HUDEP-2 (cell line): ENCODE results near the gene CHCHD6.

Experiments
- DNase-seq, 76 experiments: peaks; one replicate each; lab custom pipeline; 2025; ENCODE audit not compliant: unreplicated experiment in 76 of 76; lab: John Stamatoyannopoulos, UW

CHCHD6 gene

DNA sequence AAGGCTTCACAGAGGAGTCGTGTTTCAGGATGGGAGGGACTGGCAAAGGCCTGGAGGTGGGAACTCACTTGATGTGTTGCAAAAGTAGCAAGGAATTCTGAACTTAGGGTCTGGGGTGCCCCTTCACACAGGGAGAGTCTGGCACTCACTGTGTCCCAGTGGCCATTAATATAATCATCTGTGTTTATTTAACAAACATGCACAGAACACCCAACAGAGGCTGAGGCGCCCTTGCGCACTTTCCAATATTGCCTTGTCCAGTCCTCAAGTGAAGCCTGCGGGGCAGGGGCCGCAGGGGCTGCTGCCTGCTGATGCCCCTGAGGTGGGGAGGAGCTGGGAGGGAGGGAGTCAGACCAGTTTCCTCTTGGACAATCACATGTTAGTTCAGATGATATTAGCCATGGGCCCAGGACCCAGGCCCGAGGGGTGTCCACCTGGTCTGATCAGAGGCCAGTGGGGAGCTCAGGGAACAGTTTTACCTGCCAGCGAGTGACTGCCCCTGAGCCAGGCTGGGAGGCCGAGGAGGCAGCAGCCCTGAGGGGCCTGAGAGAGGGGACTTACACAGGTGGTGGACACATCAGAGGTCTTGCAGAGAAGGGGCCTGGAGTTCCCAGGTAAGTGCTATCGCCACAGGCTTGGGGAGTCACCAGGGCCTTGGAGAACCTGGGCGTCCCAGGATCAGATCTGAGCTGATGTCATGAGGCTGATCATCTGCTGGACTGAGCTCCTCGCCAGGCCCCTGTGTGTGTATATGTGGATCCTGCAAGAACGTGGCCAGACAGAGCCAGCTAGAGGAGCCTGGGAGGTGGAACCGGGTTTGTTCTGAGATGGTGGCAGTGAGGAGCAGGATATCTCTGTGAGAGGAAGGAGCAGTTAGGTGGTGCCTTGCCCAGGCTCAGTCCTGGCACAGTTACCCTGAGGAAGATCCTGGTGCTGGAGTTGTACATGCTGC, 35.3 kb upstream of the CHCHD6 start:
- no peak for DNase-seq

DNA sequence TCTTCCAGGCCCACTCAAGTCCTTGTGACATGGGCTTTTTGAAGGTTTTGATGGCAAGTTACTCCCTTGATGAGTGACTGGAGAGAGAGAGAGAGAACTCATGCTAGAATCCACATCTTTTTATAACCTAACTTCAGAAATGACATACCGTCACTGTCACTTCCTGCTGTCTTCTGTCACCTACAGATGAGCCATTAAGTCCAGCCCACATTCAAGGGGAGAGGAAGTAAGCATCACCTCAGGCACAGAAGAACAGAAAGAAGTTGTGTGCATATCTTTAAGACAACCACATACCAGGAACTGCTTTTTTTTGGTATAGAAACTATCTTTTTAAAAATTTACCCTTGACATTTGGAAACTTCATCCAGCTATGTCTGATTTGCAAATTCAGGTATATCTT, 32.5 kb upstream of the CHCHD6 start:
- DNase-seq: no peak

DNA sequence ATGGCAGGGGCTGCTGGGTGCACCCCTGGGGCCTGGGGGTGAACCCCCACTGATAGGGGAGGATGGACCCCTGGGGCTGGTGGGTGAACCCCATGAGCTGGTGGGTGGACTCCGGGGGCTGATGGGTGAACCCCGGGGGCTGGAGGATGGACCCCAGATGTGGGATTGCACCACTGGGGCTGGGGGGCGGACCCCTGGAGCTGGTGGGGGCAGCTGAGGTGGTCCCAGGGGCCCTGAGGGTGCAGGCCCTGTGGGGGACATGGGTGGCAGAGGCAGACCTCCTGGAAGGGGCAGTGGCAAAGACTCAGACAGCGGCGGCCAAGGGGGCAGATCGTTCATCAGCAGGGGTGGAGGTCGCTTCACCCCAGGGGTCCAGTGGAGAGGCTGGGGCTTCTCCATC, 31.7 kb upstream of the CHCHD6 start:
- DNase-seq: no peak

DNA sequence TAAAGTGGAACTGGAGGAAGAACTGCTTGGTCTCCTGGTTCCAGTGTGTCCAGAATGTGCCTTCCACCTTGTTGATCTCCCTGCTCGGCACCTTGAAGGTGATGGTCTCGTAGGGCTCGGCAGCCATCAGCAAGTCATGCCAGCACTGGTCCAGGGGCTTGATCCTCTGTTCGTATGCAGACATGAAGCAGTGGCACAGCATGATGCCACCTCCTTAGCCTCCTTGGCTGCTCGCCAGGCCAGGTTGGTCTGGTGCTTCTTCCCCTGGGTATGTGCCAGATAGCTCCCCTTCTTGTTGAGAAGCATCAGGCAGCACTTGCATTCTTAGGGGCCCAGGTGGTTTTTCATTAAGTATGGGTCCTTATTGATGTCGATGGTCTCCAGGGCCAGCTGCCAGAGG, 31.3 kb upstream of the CHCHD6 start:
- DNase-seq: no peak

DNA sequence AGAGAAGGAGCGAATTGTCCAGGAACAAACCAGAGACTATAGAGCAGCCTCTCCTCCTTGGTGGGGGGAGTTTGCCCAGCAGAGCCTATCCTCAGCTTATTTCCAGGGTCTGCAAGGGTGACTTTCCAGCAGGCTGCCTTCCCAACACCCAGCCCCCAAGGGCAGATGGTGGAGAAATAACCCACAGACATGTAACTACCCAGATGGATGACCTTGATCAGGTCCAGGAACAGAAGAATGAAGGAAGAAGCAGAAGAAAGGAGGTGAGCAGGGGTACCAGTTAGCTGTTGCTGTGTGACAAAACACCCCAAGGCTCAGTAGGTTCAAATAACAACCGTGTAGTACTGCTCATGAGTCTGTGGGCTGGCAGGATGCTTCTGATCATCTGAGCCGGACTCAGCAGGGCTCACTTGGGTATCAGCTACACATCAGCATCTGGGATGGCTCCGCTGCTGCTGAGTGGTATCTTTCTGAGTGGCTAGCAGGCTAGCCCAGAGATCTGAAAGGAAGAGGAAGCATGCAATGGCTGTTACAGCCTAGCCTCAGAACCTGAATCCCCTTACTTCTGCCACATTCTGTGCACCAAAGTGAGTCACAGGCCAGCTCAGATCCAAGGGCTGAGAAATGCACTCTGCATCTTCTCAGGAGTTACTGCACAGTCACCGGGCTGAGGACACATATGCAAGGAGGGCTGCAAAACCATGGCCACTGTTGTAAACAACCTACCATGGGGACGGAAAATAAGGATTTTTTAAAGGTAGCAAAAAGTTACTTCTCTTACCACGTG, 26.9 kb upstream of the CHCHD6 start:
- DNase-seq: no peak

DNA sequence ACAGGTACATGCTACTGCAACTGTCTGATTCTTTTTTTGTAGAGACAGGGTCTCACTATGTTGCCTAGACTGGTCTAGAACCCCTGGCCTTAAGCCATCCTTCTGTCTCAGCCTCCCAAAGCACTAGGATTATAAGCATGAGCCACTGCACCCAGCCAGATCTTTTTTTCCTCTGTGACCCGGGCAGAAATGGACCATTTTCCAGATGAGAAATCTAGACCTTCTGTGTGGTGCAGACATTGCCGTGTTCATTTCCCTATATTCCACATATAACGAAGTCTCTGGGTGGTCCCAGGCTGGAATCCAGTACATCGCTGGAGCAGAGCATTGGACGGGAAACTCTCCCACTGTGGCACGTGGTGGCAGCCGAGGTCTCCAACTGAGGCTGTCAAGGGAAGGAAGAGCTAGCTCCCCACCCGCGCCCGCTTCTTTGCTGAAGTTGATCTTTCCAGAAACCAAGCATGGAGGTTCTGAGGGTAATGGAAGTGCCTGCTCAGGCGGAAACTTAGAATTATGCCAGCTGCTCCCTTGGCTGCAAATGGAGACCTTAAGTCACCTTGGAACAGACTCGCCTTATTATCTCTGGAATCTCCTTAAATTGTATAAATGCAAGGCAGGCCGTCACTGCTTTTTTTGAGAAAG, 26.1 kb upstream of the CHCHD6 start:
- DNase-seq: no peak

DNA sequence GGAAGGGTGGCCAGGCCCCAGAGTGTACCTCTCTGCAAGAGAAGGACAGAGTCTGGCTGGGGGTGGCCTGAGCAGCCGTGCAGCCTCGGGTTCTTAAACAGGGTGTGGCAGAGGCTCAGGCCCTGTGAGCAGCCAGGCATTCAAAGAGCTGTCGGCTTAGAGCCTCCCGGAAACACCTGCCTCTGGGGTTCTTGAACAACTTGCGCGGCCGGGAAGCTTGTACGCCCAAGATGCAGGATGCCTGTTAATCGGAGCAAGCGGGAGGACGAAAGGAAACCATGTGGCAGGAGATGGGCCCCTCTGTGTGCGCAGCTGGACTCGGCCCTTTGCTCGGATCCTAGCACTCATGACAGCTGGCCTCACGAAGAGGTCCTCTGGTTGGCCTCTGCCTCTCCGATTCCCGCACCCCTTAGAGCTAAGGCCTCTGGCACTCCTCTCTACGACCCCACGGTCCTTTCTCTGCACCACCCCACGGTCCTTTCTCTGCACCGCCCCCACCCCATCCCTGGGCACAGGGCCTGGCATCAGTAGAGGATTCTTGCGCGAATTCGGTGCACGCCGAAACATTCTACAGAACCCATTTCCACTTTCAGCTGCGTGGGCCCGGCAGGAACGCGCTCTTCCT, 25.2 kb upstream of the CHCHD6 start:
- no peak for DNase-seq

DNA sequence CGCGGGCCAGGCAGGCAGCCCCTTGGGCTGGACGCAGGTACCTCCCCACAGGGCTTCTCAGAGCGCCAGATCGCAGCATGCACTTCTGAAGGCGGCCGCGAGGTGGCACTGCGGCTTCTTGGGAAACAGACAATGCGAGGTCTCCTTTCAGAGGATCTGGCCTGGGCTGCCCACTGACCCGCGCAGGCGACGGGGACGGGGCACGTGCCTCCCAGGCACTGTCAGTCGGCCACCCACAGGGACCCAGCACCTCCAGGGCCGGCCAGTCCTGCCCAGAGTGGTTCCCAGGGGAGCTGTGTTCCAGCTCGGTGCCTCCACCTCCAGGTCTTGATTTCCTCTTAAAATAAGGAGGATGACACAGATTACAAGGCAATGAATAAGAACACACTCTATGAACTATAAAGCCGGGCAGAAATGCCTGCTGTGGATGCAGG, 24.7 kb upstream of the CHCHD6 start:
- peak in 63 of 76 experiments; percentile 3 to 75 (median 44) for DNase-seq

DNA sequence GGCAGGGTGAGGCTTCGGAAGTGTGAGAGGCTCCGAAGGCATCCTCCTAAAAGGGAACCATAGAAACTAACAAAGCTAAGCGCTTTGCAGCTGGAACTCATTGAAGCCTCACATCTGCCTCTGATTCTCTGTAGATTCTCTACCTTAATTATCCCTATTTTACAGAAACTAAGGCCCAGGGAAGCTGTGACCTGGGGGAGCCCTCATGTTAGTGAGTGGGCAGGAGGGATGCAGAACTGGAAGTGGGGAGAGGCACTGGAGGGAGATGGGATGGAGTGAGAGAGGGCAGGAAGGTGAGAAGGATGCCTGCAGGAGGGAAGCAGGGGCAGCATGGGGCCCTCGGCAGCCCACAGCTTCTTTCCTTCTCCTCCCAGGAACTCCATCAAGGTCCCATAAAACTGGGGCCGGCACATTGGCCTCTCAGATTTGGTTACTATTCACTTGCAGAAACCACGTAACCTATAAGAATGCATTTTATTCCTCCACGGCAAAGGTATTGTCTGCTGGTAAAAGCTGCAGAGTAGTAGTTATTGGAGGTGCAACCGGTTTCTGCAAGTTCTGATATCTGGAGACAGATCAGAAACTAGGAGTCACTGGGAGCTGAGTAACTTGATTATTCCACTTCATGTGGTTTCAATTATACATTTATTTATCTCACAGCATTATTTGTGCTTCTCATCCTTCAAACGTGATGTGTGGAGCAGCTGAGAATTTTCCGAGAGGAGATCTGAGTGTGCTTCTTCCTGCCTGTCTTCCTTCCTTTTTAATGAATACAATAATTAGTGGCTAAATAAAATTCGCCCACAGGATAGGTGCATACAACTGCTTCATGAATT, 24.0 kb upstream of the CHCHD6 start:
- no peak for DNase-seq

DNA sequence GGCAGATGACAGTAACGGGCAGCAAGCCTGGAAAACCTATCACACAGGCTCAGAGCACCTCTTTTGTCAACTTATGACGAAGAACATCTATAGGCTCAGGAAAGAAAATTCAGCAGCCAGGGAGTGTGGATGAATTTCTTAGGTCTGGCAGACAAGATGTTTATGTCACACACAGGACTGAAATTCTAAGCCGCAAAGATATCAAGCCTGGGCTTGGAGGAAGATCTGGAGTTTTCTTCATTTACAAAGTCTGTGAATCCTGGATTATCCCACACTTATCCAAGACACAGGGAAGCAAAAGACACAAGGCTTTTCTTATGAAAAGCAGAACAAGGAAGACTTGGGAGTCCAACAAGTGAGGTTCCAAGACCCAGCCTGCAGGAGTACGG, 23.4 kb upstream of the CHCHD6 start:
- no peak for DNase-seq

DNA sequence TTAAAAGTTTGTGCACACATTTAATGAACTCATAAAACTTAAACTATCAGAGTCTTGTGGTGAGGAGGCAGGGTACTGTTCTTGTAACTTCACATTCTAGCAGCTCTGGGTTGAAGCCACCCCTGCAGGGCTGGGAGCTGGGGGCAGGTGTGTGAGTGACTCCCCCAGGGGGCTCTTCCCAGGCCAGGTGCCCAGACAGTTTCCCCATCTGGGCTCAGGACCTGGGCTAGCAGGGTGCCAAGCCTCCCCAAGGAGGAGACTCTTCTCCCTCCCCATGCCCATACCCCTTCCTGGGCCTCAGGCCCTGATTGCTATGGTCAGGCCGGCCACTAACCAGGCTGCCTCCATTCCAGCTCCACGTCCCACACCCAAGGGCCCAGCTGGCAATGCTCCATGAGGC, 22.0 kb upstream of the CHCHD6 start:
- DNase-seq: no peak

DNA sequence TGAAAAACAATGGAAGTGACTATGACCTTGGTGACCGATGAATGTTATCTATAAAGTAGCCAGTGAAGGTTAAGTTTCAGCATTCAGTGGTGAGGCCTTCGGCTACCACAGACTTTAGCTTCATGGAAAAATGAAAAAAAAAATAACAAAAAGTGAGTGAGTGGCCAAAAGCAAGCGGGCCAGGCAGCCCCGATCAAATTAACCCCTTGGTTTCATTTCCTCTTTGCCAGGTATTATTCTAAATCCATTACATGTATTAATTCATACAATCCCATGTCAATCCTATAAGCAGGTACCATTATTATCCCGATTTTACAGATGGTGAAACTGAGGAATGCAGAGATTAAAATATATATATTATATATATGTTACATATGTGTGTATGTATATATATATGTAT, 21.0 kb upstream of the CHCHD6 start:
- DNase-seq: no peak

DNA sequence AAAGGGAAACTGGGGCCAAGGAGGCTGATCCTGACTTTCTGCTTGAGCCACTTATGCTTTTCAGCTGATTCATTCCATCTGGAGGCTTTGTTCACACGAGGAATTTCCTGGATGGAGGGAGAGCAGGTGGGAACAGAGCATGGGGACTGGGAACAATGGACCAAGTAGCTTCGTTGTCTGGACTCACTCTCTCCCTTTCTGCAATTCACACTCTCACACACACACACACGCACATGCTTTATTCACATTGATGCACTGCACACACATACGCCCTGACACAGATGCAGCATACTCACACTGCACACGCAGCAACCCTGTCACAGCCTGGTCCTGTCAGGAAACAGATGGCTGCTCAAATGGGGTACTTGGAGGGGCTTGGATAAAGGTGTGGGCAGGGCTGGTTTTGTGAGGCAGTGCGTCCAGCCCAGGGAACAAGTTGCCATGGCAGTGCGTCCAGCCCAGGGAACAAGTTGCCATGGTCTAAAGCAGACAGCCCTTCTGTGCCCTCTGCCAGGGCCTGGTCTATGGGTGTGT, 19.8 kb upstream of the CHCHD6 start:
- DNase-seq: no peak

DNA sequence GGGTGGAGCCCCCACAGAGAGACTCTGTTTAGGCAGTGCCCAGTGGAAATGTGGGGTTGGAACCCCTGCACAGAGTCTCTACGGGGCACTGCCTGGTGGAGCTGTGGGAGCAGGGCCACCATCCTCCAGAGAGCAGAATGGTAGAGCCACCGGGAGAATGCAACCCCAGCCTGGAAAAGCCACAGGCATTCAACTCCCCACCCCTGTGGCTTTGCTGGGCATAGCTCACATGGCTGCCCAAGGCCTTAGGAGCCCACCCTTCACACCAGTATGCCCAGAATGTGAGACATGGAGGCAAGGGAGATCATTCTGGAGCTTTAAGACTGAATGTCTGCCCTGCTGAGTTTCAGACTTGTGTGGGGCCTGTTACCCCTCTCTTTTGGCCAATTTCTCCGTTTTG, 19.0 kb upstream of the CHCHD6 start:
- DNase-seq: no peak

DNA sequence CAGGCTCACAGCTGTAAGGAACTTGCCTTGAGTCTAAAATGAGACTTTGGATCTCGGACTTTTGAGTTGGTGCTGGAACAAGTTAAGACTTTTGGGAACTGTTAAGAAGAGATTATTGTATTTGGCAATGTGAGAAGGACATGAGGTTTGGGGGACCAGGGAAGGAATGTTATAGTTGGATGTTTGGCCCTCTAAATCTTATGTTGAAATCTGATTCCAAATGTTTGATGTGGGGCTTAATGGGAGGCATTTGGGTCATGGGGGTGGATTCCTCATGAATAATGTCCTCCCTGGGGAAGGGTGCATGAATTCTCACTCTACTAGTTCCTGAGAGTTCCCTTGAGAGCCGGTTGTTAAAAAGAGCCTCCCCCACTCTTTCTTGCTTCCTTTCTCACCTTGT, 18.5 kb upstream of the CHCHD6 start:
- DNase-seq: no peak

DNA sequence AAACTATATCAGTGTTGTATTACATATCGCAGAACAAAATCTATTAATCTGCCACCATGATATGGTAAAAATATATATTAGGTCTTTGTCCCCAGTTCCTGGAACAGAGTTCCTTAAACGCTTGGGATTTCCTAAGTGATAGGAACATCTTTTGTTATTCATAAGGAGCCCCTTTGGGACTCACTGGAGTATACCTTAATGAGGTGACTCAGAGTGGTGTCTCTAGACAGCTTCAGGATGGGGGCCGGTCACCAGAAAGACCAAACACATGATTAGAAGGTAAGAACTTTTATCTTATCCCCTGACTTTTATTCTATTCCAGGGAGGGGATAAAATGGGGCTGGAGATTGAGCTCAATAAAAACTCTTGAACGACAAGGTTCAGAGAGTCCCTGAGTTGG, 12.3 kb upstream of the CHCHD6 start:
- no peak for DNase-seq

DNA sequence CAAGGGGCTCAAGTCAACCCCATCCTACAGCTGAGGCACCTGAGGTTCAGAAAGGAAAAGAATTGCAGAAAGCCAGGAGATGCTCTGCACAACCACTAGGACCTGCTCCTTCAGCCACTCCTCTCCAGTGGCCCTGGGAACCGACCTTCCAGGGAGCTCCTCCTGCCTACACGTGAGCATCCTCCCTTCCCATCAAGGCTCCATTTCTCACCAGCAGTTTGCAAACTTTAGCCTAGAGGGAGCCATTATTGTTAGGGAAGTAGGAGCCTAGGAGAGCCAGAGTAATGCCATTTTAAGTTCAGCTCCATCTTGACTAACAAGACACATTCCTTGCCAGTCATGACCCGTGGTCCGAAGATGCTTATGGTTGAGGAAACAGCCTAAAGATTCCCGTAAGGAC, 11.2 kb upstream of the CHCHD6 start:
- no peak for DNase-seq

DNA sequence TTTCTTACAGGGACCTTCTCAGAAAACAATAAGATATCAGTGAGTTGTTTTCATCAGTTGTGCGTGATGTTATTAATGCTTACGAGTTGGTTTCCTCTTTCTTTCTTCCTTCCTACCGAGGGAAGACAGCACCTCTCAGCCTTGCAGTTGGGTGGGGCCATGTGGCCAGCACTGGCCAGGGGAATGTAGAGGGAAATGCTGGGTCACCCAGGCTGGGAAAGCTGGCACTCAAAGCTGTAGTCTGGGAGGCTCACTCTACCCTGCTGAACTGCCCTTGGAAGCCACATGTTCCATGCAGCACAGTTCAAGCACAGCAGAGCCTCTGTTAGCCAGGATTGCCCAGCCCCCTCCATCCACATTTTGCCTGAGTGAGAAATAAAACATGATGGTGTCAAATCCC, 10.1 kb upstream of the CHCHD6 start:
- DNase-seq: no peak

DNA sequence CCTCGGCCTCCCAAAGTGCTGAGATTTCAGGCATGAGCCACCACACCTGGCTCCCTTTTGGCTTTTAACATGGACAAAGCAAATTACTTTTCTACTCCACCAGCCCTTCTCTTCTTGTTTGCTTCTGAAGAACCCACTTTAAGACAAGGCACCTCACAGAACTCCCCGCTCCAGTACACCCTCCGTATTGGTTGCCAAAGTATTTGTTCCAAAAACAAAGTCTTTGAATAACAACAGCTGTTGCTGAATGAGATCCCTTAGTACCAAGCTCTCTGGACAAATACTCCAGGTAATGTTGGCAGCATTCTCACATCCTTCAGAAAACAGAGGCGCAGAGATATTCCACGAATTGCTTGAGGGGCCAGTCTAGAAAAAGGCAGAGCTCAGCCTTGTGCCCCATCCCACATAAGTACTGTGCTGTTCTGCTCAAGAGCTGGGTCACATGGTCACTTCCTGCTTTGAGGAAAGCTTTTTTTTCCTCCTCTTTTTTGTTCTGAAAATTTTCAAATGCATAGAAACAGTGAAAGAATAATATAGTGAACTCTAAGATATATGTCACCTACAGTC, 7.3 kb upstream of the CHCHD6 start:
- DNase-seq: no peak

DNA sequence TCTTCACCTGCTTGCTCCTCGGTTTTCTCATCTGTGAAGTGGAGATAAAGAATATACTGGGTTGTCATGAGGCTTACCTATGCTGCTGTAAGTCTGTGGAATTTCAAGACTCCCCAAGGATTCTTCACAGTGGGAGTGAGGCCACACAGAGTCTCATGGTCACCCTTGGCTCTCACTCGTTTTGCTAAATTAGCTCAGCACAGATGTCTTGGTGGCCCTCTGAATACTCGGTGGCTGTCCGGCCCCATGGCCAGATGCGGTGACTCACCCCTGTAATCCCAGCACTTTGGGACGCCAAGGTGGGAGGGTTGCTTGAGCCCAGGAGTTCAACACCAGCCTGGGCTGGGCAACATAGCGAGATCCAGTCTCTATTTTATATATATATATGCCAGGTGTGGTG, 5.0 kb upstream of the CHCHD6 start:
- DNase-seq: no peak
